GM19099 (cell line): ENCODE results near the gene NLRP14.

Source experiments
- POLR2A ChIP-seq: IDR thresholded peaks from 3 replicates; pipeline ENCODE4 v1.6.1; 2011; ENCODE audit warnings: low read depth; ENCODE audit not compliant: insufficient read length; ENCODE audit errors: extremely low read depth

NLRP14 gene

DNA sequence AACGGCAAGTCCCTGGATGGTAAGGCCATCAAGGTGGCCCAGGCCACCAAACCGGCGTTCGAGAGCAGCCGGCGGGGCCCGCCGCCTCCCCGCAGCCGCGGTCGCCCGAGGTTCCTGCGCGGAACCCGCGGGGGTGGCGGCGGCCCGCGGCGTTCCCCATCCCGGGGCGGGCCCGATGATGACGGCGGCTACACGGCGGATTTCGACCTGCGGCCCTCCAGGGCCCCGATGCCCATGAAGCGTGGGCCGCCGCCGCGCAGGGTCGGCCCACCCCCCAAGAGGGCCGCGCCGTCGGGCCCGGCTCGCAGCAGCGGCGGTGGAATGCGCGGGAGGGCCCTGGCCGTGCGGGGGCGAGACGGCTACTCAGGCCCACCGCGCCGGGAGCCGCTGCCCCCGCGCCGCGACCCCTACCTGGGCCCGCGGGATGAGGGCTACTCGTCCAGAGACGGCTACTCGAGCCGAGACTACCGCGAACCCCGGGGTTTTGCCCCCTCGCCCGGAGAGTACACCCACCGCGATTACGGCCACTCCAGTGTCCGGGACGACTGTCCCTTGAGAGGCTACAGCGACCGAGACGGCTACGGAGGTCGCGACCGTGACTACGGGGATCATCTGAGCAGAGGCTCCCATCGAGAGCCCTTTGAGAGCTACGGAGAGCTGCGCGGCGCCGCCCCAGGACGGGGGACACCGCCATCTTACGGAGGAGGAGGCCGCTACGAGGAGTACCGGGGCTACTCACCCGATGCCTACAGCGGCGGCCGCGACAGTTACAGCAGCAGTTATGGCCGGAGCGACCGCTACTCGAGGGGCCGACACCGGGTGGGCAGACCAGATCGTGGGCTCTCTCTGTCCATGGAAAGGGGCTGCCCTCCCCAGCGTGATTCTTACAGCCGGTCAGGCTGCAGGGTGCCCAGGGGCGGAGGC lies 69.3 kb downstream of the NLRP14 start:
- TF ChIP-seq POLR2A = no peak

DNA sequence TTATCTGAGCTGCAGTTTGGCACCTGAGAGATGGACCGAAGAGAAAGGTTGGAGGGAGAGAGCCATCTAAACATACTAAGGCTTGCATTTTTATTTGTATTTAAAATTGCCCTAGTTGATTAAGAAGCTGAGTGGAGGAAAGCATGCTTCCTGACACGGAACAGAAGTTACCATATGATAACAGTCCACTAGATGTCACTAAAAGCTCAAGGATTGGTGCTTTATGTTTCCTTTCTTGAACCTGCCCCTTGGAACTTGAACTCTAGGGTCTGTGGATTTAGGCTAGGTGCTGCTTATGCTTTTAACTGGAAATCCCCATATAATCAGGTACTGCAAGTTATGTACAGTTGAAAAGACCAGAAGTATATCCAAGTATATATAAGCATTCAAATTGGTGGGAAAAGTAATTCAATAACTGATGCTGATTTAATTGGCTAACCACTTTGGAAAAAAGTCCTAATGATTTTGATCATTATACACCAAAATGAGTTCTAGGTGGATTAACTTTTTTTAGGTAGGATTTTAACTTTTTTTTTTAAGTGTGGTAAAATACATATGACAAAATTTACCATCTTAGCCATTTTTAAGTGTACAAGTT lies 78.1 kb downstream of the NLRP14 start:
- TF ChIP-seq POLR2A = no peak

DNA sequence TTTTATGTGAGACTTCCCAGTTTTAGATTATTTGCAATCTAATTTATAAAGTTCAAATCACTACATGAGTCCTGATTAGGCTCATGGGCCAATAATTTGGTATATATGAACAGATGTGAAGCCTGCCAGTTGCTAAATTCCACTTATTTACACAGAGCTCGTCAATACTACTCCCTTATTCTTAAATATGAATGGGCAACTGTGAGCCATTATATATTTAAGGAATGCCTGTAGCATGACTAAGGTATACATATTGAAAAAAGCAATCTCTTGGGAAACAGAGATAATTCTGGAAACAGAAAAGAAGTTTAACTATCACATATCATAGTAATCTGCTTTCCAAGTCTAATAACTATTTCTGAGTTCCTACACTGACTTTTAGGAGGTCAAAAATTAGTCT lies 95.5 kb downstream of the NLRP14 start:
- TF ChIP-seq POLR2A = no peak

GRCh38 chr11:7116370-7116769 lies 96.1 kb downstream of the NLRP14 start:
- TF ChIP-seq POLR2A = no peak
